Ascending aorta (tissue), 2 donors: Measurements from ENCODE around the gene SMARCA4. TPM values are rescaled to one million over a fixed set of nuclear protein-coding genes. Genes with fewer than 3 reads are reported as not detected.

Experiments used
- DNase-seq, 2 donors: peaks; one replicate each; pipeline ENCODE4 v3.0.0-alpha.2; 2019; ENCODE audit warnings: low spot score in 2 of 2
- H3K27ac ChIP-seq, 2 donors: fragments of 200-600 bp; sonication (generic); one replicate each; pipeline ENCODE4 v1.5.1; 2016 to 2017; ENCODE audit warnings: mild to moderate bottlenecking in 1 of 2
- H3K27me3 ChIP-seq: fragments of 200-600 bp; sonication (generic); one replicate; pipeline ENCODE4 v1.5.1; 2017
- H3K36me3 ChIP-seq, 2 donors: fragments of 200-600 bp; sonication (generic); one replicate each; pipeline ENCODE4 v1.5.1; 2016
- H3K4me1 ChIP-seq, 2 donors: fragments of 200-600 bp; sonication (generic); one replicate each; pipeline ENCODE4 v1.5.1; 2016 to 2017; ENCODE audit warnings: mild to moderate bottlenecking in 1 of 2
- H3K4me3 ChIP-seq, 2 donors: fragments of 200-600 bp; sonication (generic); one replicate each; pipeline ENCODE4 v1.5.1; 2016 to 2017; ENCODE audit warnings: mild to moderate bottlenecking in 1 of 2
- H3K9me3 ChIP-seq, 2 donors: fragments of 200-600 bp; sonication (generic); one replicate each; pipeline ENCODE4 v1.5.1; 2016
- CTCF ChIP-seq, 3 experiments: fragments of 200-600 bp in 2 of 3; fragments of 450-650 bp in 1 of 3; sonication (generic) in 2 of 3; IDR thresholded peaks; one replicate each; pipeline ENCODE4 v1.5.1; 2016 to 2019; ENCODE audit warnings: antibody characterized with exemption in 3 of 3, mild to moderate bottlenecking in 1 of 3, moderate library complexity in 1 of 3
- intact Hi-C: fragments of 100-400 bp; cut with DNase I; formaldehyde crosslinking; loops from one replicate; pipeline ENCODE4 v1.15.1; 2023
- total RNA-seq: library from RNA; depleted of rRNA; stranded (reverse); fragments of >200 nt; gene quantifications from one replicate; pipeline ENCODE4 v1.1.0, GENCODE V29; 2016

The SMARCA4 gene
- total RNA-seq, 1 donor from 2014 or later, result 89.5 TPM

GRCh38 chr19:10927730-10928562, 32.9 kb upstream of the SMARCA4 start:
- Histone ChIP-seq H3K9me3 (no peaks in the 10 kb centered on the region), H3K4me1 (peaks cover 11 to 20% of the 10 kb centered on the region in 2 donors), H3K4me3 (peak overlapping the region; percentile 70 to 95), H3K27me3 (no peaks in the 10 kb centered on the region), H3K36me3 (peaks cover 26 to 40% of the 10 kb centered on the region in 2 donors), H3K27ac (peak overlapping the region; percentile 83 to 90)
- intact Hi-C loops, result loop anchor here (1.0 to 2.0 kb wide), 3 partner anchors 33 to 211 kb away; partner anchors contain the start of genes CARM1 and SMARCA4
- TF ChIP-seq CTCF (IDR thresholded peaks at IDR 0.05), result no peak
- no peak for DNase-seq

GRCh38 chr19:10928563-10929401, 32.0 kb upstream of the SMARCA4 start, which contains the start of the genes TIMM29 and YIPF2:
Gene TIMM29 (plus strand): TSS chr19:10928811. CDS start chr19:10928823, 12 bp downstream.
Gene YIPF2 (minus strand): TSS chr19:10928639. CDS start chr19:10928410, 229 bp downstream.
- peak within 1 kb of the TSS; percentile 70 to 95 for H3K4me3 ChIP-seq
- no peak for TF ChIP-seq CTCF (IDR thresholded peaks at IDR 0.05)
- H3K36me3 ChIP-seq, result peaks cover 20 to 39% of the 10 kb centered on the region in 2 donors
- H3K27me3 ChIP-seq, result no peaks in the 10 kb centered on the region
- peaks cover 11 to 20% of the 10 kb centered on the region in 2 donors for H3K4me1 ChIP-seq
- intact Hi-C loops, result loop anchor here (1.0 to 2.0 kb wide), 3 partner anchors 32 to 212 kb away; partner anchors contain the start of genes CARM1 and SMARCA4
- DNase-seq, result peak; percentile 93 to 98
- no peaks in the 10 kb centered on the region for H3K9me3 ChIP-seq
- peak within 1 kb of the TSS; percentile 83 to 90 for H3K27ac ChIP-seq

GRCh38 chr19:10929402-10929794, 31.4 kb upstream of the SMARCA4 start:
- intact Hi-C loops, result loop anchor here (2.0 kb wide), 2 partner anchors 31 to 213 kb away; partner anchors contain the start of gene SMARCA4

GRCh38 chr19:10935371-10936059, 25.3 kb upstream of the SMARCA4 start:
- Histone ChIP-seq H3K36me3 (peaks cover 5 to 27% of the 10 kb centered on the region in 2 donors), H3K4me3 (no peak overlapping the region), H3K27me3 (no peaks in the 10 kb centered on the region), H3K4me1 (peaks cover 0 to 3% of the 10 kb centered on the region in 2 donors), H3K27ac (no peak overlapping the region), H3K9me3 (no peaks in the 10 kb centered on the region)
- TF ChIP-seq CTCF (IDR thresholded peaks at IDR 0.05), result no peak
- no peak for DNase-seq
- intact Hi-C loops, result loop anchor here (5.0 to 10.0 kb wide), 2 partner anchors 47 to 269 kb away; no protein-coding TSS in a partner anchor

More at GRCh38 chr19:10929402-10929794, 31.4 kb upstream of the SMARCA4 start:
- Histone ChIP-seq H3K9me3 (no peaks in the 10 kb centered on the region), H3K27me3 (no peaks in the 10 kb centered on the region), H3K4me3 (peak overlapping the region; percentile 70 to 95), H3K4me1 (peaks cover 11 to 20% of the 10 kb centered on the region in 2 donors), H3K36me3 (peaks cover 14 to 32% of the 10 kb centered on the region in 2 donors), H3K27ac (peak overlapping the region; percentile 83 to 90)
- no peak for TF ChIP-seq CTCF (IDR thresholded peaks at IDR 0.05)
- DNase-seq, result no peak
